Type B pancreatic cell (in vitro differentiated cells): ENCODE results near the gene TEF. TPM values are rescaled to one million over a fixed set of nuclear protein-coding genes. Genes with fewer than 3 reads are reported as not detected.
"Not testable (repeated sequence)": the region's sequence is repeated elsewhere in the genome, so short reads cannot be mapped to it uniquely, and the experiment has no call there.

Source experiments
- DNase-seq: peaks from one replicate; pipeline ENCODE4 v3.0.0; 2021; ENCODE audit warnings: mixed read lengths; ENCODE audit not compliant: unreplicated experiment; ENCODE audit errors: extremely low spot score
- H3K27ac Mint-ChIP-seq: 2 replicates; pipeline ENCODE4 v1.8.0; 2021; ENCODE audit warnings: mild to moderate bottlenecking, mixed read lengths
- H3K27me3 Mint-ChIP-seq: 2 replicates; pipeline ENCODE4 v1.8.0; 2021; ENCODE audit warnings: mixed read lengths
- H3K36me3 Mint-ChIP-seq: 2 replicates; pipeline ENCODE4 v1.8.0; 2021; ENCODE audit warnings: mixed read lengths
- H3K4me1 Mint-ChIP-seq: one replicate; pipeline ENCODE4 v1.8.0; 2021; ENCODE audit warnings: mixed read lengths; ENCODE audit not compliant: unreplicated experiment
- H3K4me3 Mint-ChIP-seq: 2 replicates; pipeline ENCODE4 v1.8.0; 2021; ENCODE audit warnings: mild to moderate bottlenecking, mixed read lengths
- H3K9me3 Mint-ChIP-seq: 2 replicates; pipeline ENCODE4 v1.8.0; 2021; ENCODE audit warnings: mixed read lengths
- total RNA-seq: library from RNA; stranded (reverse); gene quantifications from 2 replicates; pipeline ENCODE4 v1.2.1, GENCODE V29; 2021; ENCODE audit warnings: low replicate concordance
- TF ChIP-seq, protein P1 (sequence below): fragments of 200-600 bp; sonication (generic); conservative IDR thresholded peaks from 2 replicates; pipeline ENCODE4 v1.5.0; 2021; ENCODE audit warnings: antibody characterized with exemption, mild to moderate bottlenecking

Gene TEF
- total RNA-seq, 1 donor from 2014 or later = 10.5 TPM

DNA sequence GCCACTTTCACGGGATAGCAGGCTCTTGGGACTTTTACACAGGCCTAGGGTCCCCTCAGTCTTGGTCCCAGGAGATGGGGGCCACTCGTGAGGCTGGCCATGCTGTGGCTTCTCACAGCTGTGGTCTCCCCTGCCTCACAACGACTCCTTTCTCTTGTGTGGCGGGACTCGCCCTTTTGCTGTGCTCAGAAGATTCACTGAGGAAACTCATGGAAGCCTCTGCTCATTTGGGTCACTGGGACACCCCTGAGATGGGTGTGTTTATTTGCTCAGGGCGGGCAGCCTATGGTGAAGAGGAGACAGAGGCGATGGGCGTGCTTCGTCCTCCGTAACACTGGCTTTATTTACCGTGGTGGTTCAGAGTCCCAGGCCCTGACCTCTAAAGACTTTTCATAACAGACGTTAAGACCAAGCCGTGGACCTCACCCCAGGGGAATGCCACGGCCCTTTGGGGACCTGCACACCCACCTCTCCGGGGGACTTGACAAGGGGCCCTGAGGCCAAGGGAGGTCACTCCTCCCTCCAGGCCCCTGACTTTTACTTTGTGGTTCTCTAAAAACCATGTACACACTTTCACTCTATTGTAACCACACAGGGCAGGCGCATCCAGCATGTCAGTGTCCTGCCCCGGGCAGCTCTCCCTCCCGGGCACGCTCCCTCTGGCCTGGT lies 15.5 kb downstream of the TEF start:
- Mint-ChIP-seq H3K36me3 (no peaks in the 10 kb centered on the region), H3K27ac (peak overlapping the region; percentile 5), H3K4me3 (no peak overlapping the region), H3K9me3 (no peaks in the 10 kb centered on the region), H3K4me1 (no peaks in the 10 kb centered on the region), H3K27me3 (no peaks in the 10 kb centered on the region)
- DNase-seq = no peak
- TF ChIP-seq, protein P1, sequence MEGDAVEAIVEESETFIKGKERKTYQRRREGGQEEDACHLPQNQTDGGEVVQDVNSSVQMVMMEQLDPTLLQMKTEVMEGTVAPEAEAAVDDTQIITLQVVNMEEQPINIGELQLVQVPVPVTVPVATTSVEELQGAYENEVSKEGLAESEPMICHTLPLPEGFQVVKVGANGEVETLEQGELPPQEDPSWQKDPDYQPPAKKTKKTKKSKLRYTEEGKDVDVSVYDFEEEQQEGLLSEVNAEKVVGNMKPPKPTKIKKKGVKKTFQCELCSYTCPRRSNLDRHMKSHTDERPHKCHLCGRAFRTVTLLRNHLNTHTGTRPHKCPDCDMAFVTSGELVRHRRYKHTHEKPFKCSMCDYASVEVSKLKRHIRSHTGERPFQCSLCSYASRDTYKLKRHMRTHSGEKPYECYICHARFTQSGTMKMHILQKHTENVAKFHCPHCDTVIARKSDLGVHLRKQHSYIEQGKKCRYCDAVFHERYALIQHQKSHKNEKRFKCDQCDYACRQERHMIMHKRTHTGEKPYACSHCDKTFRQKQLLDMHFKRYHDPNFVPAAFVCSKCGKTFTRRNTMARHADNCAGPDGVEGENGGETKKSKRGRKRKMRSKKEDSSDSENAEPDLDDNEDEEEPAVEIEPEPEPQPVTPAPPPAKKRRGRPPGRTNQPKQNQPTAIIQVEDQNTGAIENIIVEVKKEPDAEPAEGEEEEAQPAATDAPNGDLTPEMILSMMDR = no peak

DNA sequence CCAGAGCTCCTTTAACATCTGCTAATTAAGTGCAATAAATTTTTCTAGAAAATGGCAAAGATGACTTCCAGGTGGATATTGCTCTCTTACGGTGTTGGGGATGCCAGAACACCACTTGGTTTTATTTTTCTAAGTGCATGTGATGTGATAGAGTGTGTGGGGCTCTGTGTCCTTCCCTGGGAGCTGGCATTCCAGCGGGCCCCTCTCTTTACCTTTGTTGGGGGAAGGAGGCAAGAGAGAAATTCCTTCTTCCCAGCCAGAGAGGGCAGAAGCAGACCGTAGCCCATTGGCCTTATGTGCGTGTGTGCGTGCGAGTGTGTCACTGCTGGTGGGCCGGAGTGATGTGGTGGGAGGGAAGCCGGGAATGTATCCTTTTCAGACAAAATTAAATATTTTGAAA lies 17.2 kb downstream of the TEF start:
- Mint-ChIP-seq H3K27ac (no peak overlapping the region), H3K9me3 (no peaks in the 10 kb centered on the region), H3K36me3 (no peaks in the 10 kb centered on the region), H3K27me3 (no peaks in the 10 kb centered on the region), H3K4me3 (no peak overlapping the region), H3K4me1 (peaks cover 5% of the 10 kb centered on the region)
- TF ChIP-seq, protein P1 = no peak
- no peak for DNase-seq

DNA sequence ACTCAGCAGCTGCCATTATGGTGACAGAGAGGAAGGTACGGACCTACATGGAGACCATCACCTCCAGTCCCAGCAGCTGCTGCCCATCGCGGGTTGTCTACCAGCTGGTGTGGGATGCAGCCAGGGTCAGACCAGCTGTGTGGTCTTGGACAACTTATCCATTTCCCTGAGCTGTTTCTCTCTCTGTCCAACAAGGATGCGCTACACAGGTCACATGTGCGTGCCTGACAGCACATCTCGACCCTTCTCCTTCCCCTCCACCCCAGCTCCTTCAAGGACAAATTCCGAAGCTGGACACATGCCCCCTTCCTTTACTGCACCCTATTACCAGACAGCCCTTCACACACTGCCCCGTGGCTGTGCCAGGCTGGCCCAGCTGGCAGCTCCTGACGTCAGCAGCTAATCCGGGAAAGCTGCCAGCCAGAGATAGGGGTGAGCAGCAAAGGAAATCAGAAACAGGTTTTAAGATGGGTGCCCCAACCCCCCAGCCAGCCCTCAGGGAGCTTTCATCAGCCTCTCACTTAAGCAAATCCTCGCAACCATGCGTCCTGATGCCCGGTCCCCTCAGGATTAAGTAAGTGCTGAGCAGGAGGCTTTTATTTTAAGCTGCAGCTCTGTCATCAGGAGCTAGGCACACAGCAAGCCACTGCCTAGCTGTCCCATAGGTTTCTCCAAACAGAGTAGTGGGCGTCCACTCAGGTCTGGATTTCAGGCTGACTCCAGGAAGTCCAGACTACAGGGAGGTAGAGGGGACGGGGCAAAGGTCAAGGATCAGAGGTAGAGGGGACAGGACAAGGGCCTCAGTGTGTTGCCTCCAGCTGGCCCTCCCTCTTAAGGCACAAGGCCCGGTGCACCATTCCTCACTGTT lies 20.3 kb downstream of the TEF start:
- H3K4me3 Mint-ChIP-seq = no peak overlapping the region
- H3K4me1 Mint-ChIP-seq = peaks cover 5% of the 10 kb centered on the region
- no peaks in the 10 kb centered on the region for H3K36me3 Mint-ChIP-seq
- no peak for DNase-seq
- H3K9me3 Mint-ChIP-seq = no peaks in the 10 kb centered on the region
- H3K27ac Mint-ChIP-seq = no peak overlapping the region
- H3K27me3 Mint-ChIP-seq = no peaks in the 10 kb centered on the region
- TF ChIP-seq, protein P1 = no peak

DNA sequence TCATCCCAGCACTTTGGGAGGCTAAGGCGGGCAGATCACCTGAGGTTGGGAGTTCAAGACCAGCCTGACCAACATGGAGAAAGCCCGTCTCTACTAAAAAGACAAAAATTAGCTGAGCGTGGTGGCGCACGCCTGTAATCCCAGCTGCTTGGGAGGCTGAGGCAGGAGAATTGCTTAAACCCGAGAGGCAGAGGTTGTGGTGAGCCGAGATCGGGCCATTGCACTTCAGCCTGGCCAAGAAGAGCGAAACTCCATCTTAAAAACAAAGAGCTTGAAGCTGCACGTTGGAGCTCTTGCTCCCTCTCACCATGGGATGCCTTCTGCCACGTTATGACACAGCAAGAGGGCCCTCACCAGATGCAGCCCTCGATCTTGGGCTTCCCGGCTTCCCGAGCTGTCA lies 21.1 kb downstream of the TEF start:
- DNase-seq, H3K27ac Mint-ChIP-seq, H3K36me3 Mint-ChIP-seq, H3K27me3 Mint-ChIP-seq, H3K9me3 Mint-ChIP-seq, H3K4me3 Mint-ChIP-seq, H3K4me1 Mint-ChIP-seq: not testable (repeated sequence)

DNA sequence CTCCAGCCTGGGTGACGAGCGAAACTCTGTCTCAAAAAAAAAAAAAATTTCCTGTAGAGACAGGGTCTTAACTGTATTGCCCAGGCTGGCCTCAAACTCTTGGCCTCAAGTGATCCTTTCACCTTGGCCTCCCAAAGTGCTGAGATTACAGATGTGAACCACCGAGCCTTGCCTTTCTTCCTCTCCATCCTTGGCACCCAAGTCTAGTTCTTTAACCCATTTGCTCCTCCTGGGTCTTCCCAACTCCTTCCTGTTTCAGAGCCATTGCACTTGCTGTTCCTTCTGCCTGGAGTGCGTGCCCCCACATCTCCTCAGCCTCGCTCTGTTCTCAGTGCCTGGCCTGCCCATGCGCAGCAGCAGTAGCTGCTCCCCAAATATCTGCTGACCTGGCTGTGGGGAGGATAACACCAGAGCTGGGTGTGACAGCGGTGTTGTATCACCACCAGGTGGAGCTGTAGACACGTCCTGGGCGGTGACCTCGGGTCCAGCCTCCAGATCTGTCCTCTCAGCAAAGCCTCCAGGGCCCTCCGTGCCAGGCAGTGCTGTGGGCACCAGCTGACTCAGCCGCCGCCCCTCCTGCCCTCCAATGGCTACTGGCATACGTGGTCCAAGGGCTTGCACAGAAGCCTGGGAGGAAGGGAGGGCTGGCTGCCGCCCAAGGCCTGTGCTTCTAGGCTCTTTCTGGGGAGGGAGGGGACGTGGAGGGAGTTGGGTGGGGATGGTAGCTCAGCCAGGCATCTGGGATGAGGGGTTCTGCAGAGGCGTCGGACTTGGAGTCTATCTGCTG lies 22.0 kb downstream of the TEF start:
- Mint-ChIP-seq H3K36me3 (no peaks in the 10 kb centered on the region), H3K27ac (peak overlapping the region; percentile 71), H3K9me3 (no peaks in the 10 kb centered on the region), H3K27me3 (no peaks in the 10 kb centered on the region), H3K4me1 (peaks cover 5% of the 10 kb centered on the region), H3K4me3 (peak overlapping the region; percentile 23)
- DNase-seq = peak; percentile 84
- TF ChIP-seq, protein P1 = peak; percentile 98
